HG02678 (cell line): ENCODE measurements around the gene RBFOX2.

Experiments used
- ATAC-seq: cut with Tn5 transposase; IDR thresholded peaks from one replicate; pipeline ENCODE4 v1.9.1; 2021; ENCODE audit warnings: mild to moderate bottlenecking, moderate library complexity; ENCODE audit not compliant: unreplicated experiment

RBFOX2 gene

DNA sequence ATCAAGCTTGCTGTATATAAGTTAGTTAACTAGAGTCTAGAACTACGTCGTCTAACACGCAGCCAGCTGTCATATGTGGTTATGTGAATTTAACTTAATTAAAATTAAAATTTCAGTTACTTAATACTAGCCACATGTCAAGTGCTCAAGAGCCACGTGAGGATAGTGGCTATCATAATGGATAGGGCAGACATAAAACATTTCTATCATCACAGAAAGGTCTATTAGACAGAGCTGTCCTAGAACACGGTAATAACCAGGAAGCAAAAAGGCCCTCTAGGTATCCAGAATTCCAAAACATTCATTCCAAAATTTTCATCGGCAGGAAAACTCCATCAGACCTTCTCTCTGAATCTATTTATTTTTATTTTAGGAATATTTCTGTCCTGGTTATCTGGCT is 123.9 kb downstream of the RBFOX2 start:
- ATAC-seq, result no peak

DNA sequence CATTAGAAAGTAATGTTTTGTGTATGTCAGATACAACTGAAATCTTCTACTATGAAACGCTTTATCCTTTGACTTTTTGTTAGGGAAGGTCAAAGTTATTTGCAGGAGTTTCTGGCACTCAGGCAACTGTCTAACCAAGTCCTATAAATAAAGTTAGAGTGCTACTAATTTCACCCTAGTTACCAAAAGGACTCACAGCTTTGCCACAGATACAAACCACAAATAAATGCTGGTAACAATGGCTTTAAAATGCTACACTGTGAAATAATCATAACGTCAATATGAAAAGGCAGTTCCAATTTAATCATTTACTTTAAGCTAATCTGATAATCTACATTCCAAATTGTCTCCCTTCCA is 124.3 kb downstream of the RBFOX2 start:
- no peak for ATAC-seq

GRCh38 chr22:35903571-35904335 is 124.9 kb downstream of the RBFOX2 start:
- ATAC-seq, result no peak

DNA sequence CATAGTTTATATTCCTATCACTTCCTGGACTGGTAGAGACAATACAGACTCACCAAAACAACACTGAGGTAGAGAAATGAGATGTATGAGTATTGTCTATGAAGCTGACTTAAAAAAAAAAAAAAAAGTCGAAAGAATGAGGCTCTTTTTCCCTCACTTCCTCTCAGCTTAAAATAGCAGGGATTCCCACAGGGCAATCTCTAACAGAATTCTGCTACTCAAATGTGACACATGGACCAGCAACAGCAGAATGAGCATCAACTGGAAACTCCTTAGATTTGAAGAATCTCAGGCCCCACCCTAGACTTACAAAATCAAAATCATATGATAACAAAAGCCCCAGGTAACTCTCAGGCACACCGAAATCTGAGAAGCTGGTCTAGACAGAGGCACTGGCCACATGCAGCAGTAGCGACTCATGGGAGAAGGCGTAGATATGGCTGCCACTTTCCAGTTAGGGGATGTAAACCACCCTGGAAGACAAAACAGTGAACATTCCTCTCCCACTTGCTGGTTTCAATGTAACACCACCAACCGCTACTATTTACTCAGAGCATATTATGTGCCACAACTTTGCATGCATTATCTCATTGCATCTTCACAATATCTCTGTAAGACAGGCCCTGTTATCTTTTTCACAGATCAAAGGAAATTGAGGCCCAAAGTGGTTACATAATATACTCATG is 128.0 kb downstream of the RBFOX2 start:
- no peak for ATAC-seq

- no peak for ATAC-seq
Measured at GRCh38 chr22:35899736-35900135, 128.9 kb downstream of the RBFOX2 start.

DNA sequence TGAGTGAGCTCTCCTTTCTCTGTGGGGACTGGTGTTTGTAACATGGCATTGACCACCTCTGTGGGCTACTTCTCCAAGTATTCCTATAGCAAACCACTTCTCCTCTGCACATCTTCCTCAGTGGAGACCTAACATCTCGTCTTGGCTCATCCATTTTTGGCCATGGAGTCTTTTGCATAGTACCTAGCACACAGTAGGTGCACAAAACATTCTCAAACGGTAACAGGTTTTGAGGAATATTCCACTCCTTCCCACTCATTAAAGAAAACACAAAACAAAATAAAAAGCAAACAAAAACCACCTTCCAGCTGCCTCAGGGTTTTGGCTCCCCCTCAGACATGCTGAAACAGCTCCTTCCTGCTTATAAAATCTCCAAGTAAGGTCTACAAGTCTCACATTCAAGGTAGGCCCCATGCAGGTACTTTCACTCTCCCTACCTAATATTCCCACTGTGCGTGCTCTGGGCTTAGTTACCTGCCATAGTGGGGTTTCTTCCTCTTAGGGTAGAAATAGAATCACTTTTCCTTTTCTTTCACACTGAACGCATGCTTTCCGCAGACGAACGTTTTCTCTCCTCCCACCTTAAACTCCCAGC is 132.4 kb downstream of the RBFOX2 start:
- no peak for ATAC-seq

DNA sequence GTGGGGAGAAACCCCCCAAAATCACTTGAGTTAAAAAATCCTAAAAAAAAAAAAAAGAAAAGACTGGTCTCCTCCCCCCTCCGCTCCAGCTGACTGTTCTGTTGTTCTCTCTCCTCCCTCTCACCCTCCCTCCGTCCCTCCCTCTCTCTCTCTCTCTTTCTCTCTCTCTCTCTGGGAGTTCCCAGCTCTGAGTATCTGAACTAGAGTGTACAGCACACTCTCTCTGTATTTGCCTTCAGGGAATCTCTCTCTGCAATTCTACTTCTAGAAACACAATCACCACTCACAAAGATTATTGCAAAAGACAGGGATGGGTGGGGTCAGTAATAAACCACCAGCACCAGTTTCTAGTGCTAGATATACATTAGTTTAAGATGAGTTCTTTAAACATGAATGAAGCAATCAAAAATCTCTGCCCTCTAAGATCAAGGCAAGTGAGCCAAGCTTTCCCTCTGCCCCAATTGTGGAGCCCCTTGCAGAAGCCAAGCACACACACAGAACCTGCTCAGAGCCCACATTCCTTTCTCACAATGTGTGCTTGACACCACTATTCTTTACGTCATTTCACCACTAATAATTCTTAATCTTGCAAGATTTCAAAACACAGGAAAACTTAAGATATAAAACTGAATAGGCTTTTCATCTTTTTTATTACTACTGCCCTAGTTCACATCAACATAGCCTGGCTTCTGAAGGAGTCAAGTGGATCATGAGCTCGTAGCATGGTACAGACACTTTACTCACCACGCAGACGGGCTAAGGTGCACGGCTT is 133.5 kb downstream of the RBFOX2 start:
- ATAC-seq, result no peak

- ATAC-seq, result no peak
Measured at GRCh38 chr22:35894464-35894878, 134.2 kb downstream of the RBFOX2 start.

GRCh38 chr22:35893698-35894097 is 134.9 kb downstream of the RBFOX2 start:
- ATAC-seq, result no peak

- ATAC-seq, result no peak
Measured at GRCh38 chr22:35892192-35892591, 136.4 kb downstream of the RBFOX2 start.

- no peak for ATAC-seq
Measured at GRCh38 chr22:35891442-35891841, 137.2 kb downstream of the RBFOX2 start.

DNA sequence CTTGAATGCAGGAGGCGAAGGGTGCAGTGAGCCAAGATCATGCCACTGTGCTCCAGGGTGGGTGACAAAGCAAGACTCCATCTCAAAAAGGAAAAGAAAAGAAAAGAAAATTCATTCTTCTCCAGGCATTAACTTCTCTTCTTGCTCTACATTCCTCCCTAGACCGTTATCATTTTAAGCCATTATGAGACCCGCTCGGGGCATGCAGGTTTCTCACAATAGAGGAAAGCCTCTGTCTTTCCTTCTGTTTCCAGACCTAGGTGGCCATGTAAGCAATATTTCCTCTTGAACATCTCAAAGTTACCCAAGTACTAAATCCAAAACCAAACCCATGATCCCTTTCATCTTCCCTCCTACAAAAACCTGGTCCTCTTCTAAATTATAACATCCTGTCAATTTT is 139.6 kb downstream of the RBFOX2 start:
- no peak for ATAC-seq

- no peak for ATAC-seq
Measured at GRCh38 chr22:35888181-35888870, 140.3 kb downstream of the RBFOX2 start.

- ATAC-seq, result no peak
Measured at GRCh38 chr22:35887296-35887875, 141.2 kb downstream of the RBFOX2 start.

DNA sequence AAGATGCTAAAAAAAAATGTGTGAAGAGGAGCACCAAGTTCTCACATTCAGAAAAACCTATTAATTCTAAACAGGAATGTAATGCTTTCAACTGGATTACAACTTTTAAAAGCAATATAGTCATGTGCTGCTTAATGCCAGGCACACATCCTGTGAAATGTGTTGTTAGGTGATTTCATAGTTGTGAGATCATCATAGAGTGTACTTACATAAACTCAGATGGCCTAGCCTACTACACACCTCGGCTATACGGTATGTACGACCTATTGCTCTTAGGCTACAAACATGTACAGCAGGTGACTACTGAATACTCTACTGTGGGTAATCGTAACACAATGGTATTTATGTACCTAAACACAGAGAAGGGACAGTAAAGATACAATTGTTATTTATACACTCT is 142.3 kb downstream of the RBFOX2 start:
- ATAC-seq, result no peak

DNA sequence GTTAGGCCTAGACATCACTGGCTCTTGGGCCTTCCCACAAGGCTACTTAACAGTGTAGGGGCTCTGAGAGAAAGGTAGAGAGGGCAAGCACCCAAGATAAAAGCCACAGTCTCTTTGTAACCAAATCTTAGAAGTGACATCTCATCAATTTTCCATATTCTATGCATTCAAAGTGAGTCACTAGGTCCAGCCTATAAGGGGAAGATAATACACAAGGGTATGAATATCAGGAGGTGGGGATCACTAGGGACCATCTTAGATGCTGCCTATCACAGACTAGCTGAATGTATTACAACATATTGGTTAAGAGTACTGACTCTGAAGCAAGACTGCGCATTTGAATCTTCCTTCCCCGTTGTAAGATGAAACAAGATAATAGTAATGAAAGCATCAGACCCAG is 144.1 kb downstream of the RBFOX2 start:
- no peak for ATAC-seq

GRCh38 chr22:35883031-35883620 is 145.5 kb downstream of the RBFOX2 start:
- no peak for ATAC-seq

- no peak for ATAC-seq
Measured at GRCh38 chr22:35882211-35883030, 146.2 kb downstream of the RBFOX2 start.

DNA sequence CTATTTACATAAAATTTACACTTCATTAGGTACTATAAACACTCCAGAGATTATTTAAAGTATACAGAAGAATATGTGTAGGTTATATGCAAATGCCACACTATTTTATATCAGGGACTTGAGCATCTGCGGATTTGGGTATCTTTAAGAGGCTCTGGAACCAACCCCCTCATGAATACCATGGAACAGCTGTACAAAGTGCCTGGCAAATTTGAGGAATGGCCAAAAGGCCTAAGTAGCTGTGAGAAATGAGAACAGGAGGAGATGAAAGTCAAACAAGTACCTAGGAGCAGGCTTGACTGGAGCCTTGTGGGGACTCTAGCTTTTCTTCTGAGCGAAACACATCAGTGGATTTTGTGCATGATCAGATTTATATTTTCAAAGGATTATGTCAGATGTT is 149.3 kb downstream of the RBFOX2 start:
- ATAC-seq, result no peak
